Measurements from ENCODE around the gene ACAT1.
"Not testable (repeated sequence)": the region's sequence is repeated elsewhere in the genome, so short reads cannot be mapped to it uniquely, and the experiment has no call there.

ACAT1 gene

DNA sequence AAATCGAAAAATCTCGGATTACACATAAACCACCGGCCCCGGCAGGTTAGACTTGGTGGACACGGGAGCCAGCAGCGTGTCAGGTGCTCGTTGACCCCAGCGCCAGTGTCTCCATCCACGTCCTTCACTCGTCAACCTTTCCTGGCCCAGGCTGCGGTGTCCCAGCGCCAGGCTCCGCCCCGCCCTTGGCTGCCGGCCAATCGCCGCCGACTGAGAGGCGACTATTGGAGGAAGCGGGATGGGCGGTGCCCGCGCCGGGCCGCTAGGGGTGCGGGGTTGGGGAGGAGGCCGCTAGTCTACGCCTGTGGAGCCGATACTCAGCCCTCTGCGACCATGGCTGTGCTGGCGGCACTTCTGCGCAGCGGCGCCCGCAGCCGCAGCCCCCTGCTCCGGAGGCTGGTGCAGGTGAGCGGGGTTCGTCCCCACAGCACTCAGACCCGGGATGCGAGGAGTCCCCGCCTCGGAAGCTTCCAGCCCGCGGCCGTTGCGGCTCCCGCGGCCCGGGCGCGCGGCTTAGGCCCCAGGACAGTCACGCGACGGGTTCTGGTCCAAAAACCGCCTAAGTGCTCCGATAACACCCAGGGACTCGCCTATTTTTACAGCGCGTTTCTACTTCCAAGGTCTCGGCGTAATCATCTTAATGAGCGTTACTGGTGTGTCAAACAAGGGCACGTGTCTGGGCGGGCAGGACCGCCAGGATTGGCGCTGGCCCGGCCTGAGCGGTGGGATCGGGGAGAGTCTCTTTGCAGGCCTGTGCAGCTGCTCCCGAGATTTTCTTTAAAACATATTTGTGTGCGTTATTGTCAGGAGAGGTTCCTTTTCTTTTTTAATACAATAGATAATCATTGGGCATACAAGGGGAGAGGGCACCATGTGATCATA, at the start of gene ACAT1:
TSS of gene ACAT1 (plus strand) at position 294 of the 882 bp plus-strand sequence. CDS start at position 334, 40 bp downstream.
- peak; percentile 96 for DNase-seq (ENCODE audit: low spot score)

GRCh38 chr11:108084811-108085210, 36.6 kb upstream of the ACAT1 start:
- no peak for DNase-seq (ENCODE audit: low spot score)

- no peak for DNase-seq (ENCODE audit: low spot score)
Observed at GRCh38 chr11:108085672-108086071, 35.7 kb upstream of the ACAT1 start.

GRCh38 chr11:108092134-108092533, 29.2 kb upstream of the ACAT1 start:
- DNase-seq (ENCODE audit: low spot score), result no peak

DNA sequence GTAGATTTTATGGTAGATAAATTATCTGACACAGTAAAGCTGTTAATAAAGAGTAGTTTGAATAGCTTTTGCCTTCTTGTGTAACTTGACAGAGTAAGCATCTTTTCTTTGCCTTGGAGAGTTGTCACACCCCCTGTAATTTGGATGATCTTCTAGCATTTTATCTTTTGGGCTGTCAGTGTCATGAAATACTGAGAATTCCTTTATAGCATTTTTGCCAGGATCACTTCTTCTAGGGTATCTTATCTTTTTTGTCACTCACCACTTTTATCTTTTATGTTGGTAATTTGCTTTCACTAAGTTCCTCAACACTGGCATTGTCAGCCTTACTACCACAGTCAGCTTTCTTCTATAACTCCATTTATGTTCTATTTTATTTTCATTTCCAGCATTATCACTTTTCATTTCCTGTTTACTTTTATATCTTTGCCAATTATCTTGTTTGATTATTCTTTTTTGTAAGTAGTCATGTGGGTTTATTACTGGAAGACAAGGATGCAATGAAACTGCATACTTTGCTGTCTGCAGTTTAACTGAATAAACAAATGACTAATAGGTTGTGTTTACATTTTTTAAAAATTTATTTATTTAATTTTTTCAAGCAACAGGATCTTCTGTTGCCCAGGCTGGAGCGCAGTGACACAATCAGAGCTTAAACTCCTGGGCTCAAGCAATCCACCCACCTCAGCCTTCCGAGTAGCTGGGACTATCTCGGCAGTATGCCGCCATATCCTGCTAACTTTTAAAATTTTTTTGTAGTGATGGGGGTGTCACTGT, 28.1 kb upstream of the ACAT1 start:
- DNase-seq (ENCODE audit: low spot score), result no peak

- DNase-seq (ENCODE audit: low spot score), result no peak
Observed at GRCh38 chr11:108097179-108097578, 24.2 kb upstream of the ACAT1 start.

DNA sequence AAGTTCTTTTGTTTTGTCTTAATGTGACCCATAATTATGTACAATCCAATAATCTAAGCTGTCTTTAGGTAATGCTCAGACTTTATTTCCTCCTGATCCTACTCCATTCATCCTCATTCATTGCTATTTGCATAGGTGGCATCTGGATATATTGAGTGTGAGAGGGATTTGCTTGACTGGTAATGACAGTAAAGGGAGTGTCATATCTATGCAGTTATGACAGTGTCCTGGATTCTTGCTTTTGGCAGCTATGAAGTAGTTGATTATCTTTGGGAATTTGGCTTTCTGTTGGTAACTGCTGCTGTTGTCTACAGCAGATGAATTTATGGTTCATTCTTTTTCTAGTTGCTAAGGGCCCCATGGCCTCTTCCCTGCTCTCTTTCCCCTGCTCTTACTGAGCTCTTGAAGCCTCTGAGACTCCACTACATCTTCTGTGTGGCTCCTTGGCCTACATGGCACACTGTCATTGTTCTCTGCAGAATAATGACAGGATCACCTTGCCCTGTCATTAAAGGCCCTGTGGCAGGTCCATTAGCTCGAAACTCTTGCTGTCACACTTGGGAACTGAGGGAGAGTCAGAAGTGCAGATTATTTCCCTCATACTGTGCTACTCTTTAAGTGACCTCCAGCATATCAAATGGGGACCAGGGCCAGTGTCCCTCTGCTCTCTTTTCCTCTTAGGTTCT, 20.1 kb upstream of the ACAT1 start:
- DNase-seq (ENCODE audit: low spot score), result no peak

DNA sequence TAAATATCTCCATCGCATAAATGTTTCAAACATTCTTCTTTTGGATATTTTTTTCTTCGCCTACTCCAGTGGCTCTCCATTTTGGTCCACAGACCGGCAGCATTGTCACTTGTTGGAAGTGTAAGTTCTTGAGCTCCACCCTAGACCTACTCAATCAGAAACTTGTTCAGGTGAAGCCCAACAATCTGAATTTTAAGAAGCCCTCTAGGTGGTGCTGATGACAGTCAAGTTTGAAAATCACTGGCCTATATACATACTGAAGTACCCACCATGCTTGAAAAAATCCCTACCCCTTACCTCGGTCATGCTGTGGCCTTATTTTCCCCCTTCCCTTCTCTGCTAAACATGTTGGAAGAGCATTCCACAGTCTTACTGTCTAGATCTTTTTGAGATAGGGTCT, 10.2 kb upstream of the ACAT1 start:
- no peak for DNase-seq (ENCODE audit: low spot score)

DNA sequence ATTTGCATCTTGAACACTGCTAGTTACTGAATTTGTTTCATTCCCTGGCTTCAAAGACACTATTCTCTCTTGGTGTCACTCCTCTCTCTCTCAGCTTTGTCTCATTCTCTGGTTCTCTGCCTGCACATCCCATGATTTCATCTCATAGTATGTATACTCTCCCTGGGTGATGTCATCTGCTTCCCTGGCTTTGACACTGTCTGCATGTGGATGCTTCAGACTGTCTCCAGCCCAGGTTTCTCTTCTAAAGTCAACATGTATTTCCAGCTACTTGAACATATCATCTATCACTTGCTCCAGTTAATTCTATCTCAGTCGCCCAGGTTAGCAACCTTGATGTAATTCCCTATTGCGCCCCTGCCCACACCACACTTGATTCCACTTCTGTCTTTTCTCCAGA, 9.3 kb upstream of the ACAT1 start:
- DNase-seq (ENCODE audit: low spot score), result no peak

DNA sequence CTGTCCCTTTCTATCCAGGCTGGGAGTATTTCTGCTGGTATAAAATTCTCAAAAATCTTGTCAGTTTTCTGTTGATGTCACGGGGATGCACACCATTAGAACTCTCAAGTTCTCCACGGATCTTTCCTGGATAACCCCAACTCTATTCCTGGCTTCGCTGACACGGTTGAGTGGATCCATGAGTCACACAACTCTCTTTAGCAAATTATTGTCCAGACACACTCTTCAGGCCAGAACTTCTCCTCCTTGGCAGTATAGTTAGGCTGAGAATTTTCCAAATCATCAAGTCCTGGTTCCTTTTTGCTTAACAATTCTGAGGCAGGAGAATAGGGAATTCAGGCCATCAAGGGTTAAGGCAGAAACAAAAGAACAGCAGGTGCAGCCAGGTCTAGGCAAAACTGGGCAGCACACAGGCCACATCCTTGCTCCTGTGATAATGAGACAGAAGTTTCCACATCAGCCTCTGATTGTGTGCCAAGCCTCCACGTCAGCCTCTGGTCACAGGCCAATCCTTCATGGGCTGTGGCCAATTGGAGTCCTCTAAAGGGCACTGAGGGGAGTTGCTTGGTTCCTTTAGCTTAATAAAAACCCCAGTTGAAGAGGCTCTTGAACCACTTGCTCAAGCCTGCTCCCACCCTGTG, 5.7 kb upstream of the ACAT1 start:
- no peak for DNase-seq (ENCODE audit: low spot score)

DNA sequence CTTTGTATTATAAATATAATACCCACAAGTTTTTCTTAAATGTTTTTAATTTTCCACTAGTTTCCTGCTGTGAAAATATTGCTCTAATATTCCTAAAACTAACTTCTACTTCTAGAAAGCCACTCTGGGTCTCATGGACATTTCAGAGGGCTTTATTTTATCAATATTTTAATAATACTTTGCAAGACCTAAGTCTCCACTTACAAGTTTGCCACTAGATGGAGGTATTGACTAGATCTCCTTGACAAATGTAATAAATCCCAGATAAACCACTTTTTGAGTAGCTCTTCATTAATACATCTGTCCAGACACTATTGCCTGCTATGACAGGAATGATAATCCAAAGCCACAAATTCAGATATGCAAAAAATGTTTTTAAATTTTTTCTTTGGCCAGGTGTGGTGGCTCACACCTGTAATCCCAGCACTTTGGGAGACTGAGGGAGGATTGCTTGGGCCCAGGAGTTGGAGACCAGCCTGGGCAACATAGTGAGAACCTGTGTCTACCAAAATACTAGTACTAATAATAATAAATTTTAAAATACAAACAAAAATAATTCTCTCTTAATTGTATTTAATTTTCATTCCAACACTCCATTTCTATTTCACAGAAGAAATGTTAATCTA, 3.5 kb upstream of the ACAT1 start:
- DNase-seq (ENCODE audit: low spot score), result no peak

DNA sequence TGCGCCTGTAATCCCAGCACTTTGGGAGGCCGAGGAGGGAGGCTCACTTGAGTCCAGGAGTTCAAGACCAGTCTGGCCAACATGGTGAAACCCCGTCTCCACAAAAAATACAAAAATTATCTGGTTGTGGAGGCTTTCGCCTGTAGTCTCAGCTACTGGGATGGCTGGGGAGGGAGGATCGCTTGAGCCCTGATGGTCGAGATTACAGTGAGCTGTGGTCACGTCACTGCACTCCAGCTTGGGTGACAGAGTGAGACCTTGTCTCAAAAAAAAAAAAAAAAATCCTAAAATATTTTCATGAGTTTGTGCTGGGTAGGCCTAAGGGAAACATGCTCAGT, 462 bp upstream of the ACAT1 start:
- DNase-seq (ENCODE audit: low spot score), result not testable (repeated sequence)

- DNase-seq (ENCODE audit: low spot score), result no peak
Observed at GRCh38 chr11:108122166-108122628, 830 bp downstream of the ACAT1 start.

DNA sequence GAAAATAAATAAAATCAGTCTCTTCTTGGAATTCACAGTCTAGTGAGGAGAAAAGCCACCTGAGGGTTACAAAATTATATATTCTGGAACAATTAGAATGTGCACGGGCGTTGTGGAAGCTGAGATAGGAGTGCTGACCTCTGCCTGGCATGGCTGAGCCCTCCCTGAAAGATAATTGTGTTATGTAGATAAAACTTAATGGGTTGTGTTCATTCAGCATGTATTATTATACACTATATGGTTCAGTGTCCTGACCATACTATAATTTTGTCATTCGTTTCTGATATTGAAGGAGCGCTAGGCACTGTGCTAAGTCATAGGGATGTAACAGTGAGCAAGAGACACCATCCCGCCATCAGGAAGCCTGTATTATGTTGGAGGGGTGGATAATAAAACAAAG, 3.7 kb downstream of the ACAT1 start:
- no peak for DNase-seq (ENCODE audit: low spot score)

DNA sequence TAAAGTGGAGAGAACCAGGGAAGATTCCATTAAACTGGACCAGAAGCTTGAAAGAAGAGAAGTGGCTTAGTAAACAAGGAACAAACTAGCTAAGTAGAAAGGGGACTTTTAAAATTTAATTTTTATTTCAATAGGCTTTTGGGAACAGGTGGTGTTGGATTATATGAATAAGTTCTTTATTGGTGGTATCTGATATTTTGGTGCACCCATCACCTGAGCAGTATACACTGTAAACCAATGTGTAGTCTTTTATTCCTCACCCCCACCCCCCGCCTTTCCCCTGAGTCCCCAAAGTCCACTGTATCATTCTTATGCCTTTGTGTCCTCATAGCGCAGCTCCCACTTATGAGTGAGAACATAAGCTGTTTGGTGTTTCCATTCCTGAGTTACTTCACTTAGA, 7.4 kb downstream of the ACAT1 start:
- DNase-seq (ENCODE audit: low spot score), result no peak

DNA sequence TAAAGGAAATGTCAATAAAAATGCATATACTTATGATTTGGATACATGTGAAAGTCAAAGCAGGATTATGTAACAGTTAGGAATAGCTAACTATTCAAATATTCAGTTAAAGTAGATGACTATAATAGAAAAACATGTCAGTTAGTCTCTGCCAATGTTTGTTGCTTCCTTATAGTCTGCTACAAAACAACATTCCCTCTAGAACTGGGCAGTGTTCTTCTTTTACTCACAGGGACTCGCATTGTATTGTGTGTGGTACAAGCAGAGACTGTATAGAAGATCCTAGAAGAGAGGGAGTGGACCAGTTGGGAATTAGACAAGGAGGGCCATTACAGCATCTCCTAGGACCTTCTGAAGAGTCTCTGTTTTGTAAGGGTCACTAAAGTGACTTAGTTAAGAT, 10.6 kb downstream of the ACAT1 start:
- DNase-seq (ENCODE audit: low spot score), result no peak

DNA sequence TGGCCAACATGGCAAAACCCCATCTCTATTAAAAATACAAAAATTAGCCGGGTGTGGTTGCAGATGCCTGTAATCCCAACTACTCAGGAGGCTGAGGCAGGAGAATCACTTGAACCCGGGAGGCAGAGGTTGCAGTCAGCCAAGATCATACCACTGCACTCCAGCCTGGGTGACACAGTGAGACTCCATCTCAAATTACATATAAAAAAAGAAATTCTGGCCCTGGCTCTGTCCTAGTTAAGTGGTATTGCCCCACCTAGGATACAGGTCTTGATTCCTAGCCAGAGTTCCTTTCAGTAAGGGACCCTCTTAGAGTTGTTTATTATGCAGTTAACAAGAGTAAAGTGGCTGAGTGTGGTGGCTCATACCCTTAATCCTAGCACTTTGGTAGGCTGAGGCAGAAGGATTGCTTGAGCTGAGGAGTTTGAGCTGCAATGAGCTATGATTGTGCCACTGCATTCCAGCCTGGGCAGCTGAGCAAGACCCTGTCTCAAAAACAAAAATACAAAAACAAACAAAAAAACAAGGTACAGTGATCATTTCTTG, 11.7 kb downstream of the ACAT1 start:
- DNase-seq (ENCODE audit: low spot score), result not testable (repeated sequence)

DNA sequence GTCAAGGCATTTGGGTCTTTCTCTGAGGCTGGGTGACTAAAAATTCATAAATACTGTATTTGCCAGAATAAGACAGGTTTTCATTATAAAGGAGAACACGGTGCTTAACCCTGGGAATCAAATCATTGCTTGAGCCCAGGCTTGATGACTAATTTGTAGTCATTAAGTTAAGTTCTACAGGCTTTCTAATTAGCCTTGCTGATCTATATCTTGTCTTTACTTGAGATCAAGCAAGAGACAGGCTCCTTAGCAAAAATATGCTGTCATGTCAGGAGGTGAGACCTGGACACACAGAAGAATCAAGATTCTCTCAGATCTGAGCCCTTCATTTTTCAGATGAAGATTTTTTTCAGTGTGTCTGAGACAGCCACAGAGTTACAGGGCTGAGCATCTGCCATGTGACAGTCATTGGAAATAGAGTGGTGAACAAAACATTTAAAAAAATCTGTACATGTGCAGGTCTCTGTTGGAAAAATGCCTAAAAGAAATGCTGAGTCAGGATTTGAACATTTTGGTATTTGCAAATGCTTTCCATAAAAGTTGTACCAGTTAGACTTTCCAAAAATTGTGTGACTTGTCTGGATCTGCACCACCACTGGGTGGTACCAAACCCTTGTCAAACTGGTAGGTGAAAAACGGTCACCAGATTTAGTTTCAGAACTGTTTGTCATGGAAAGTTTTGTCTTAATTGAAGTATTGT, 14.6 kb downstream of the ACAT1 start:
- no peak for DNase-seq (ENCODE audit: low spot score)

DNA sequence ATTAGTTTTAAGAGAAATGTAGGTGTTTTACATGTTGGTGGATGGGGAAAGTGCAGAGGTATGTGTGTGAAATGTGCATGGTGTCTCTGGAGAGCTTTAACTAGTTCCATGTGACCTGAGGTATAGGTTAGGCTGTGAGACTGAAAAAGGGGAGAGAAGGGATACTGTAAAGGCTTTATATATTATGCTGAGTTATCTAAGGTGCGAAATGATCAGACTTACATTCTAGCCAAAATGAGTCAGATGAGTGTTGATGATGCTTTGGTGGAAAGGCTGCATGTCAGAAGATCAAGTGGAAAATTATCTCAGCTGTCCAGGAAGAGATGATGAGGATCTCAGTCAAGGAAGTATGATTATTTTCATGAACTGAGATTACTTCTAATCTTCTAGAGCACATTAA, 15.8 kb downstream of the ACAT1 start:
- no peak for DNase-seq (ENCODE audit: low spot score)

DNA sequence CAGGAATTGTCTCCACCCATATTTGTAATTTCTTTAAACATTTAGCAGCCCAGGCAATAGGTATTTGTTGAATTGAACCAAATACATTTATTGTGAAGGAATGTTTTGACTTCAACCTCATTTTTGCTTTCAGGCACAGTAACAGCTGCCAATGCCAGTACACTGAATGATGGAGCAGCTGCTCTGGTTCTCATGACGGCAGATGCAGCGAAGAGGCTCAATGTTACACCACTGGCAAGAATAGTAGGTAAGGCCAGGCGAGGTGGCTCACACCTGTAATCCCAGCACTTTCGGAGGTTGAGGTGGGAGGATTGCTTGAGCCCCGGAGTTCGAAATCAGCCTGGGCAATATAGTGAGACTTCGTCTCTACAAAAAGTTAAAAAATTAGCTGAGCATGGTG, 20.9 kb downstream of the ACAT1 start:
- no peak for DNase-seq (ENCODE audit: low spot score)

DNA sequence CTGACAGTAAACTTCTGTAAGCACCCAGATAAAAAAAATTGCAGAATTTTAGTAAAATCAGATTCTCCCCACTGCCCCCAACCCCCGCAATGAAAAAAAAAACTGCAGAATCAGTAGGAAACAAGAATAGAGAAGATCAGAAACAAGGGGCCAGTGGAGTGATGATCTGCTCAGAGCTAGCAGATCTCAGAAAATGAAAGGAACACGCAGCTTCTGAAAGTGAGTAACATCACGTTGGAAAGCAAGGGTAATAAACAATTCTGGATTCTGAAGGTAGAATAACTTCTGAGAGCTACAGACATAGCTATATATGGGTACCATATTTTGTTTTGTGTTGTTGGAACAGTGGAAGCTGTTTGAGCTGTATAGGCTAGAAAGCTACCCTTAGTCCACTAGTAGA, 23.2 kb downstream of the ACAT1 start:
- DNase-seq (ENCODE audit: low spot score), result no peak
